ENCODE results near the gene NCR3LG1. TPM values are rescaled to one million over a fixed set of nuclear protein-coding genes. Genes with fewer than 3 reads are reported as not detected.

The NCR3LG1 gene
- polyA plus RNA-seq, 1 of the 3 experiments (the other 2 are of a cell fraction), result 0.67 TPM

DNA sequence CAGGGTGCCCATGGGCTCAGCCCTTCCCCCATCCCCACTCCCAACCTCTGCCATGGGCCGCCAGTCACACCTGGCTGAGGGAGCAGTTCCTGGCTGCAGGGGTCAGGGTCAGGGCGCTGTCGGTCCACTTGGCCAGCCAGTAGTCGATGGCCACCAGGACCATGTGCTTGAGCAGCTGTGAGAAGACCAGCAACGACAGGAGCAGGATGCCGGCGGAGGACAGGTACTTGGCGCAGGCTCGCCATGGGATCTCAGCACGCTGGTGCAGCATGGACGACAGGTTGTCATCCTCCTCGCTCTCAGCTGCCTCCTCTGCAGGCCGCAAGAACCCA is 55.2 kb downstream of the NCR3LG1 start:
- no peak for DNase-seq
- Histone ChIP-seq H2AFZ (ENCODE audit: low read depth) (no peak overlapping the region), H3K9me2 (no peaks in the 10 kb centered on the region), H4K20me1 (ENCODE audit: insufficient read depth) (no peaks in the 10 kb centered on the region), H3K4me3 (ENCODE audit: low read depth in 2 of 2, low read length in 1 of 2) (no peak overlapping the region), H3K36me3 (replicated peaks in 1 of 2; ENCODE audit: control insufficient read depth in 1 of 2, insufficient read depth in 2 of 2, low read length in 1 of 2) (no peaks in the 10 kb centered on the region), H3K27me3 (ENCODE audit: insufficient read depth) (no peaks in the 10 kb centered on the region), H3K9ac (no peak overlapping the region), H3K79me2 (ENCODE audit: insufficient read depth) (no peaks in the 10 kb centered on the region), H3K27ac (ENCODE audit: low read depth in 2 of 2, low read length in 1 of 2) (no peak overlapping the region), H3K9me3 (no peaks in the 10 kb centered on the region), H3F3A (replicated peaks; ENCODE audit: insufficient read depth) (no peaks in the 10 kb centered on the region), H3K4me2 (no peak overlapping the region), H3K4me1 (ENCODE audit: control insufficient read depth in 1 of 2, insufficient read depth in 2 of 2, low read depth in 1 of 2, low read length in 1 of 2) (peaks cover 0 to 16% of the 10 kb centered on the region in 2 experiments; a peak in 1 of 4 replicates)
- no peak for TF ChIP-seq FOXM1 (IDR thresholded peaks at IDR 0.05; ENCODE audit: low read depth)
- no peak for TF ChIP-seq IRF3 (IDR thresholded peaks at IDR 0.05; ENCODE audit: low read depth, low read length)
- TF ChIP-seq, protein P1, sequence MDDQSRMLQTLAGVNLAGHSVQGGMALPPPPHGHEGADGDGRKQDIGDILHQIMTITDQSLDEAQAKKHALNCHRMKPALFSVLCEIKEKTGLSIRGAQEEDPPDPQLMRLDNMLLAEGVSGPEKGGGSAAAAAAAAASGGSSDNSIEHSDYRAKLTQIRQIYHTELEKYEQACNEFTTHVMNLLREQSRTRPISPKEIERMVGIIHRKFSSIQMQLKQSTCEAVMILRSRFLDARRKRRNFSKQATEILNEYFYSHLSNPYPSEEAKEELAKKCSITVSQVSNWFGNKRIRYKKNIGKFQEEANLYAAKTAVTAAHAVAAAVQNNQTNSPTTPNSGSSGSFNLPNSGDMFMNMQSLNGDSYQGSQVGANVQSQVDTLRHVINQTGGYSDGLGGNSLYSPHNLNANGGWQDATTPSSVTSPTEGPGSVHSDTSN (IDR thresholded peaks at IDR 0.05), result no peak
- TF ChIP-seq TEAD4 (IDR thresholded peaks at IDR 0.05; ENCODE audit: borderline replicate concordance, insufficient read depth), result no peak
- TF ChIP-seq FOSL2 (IDR thresholded peaks at IDR 0.05; ENCODE audit: borderline replicate concordance, low read depth), result no peak
- TF ChIP-seq, protein P2, sequence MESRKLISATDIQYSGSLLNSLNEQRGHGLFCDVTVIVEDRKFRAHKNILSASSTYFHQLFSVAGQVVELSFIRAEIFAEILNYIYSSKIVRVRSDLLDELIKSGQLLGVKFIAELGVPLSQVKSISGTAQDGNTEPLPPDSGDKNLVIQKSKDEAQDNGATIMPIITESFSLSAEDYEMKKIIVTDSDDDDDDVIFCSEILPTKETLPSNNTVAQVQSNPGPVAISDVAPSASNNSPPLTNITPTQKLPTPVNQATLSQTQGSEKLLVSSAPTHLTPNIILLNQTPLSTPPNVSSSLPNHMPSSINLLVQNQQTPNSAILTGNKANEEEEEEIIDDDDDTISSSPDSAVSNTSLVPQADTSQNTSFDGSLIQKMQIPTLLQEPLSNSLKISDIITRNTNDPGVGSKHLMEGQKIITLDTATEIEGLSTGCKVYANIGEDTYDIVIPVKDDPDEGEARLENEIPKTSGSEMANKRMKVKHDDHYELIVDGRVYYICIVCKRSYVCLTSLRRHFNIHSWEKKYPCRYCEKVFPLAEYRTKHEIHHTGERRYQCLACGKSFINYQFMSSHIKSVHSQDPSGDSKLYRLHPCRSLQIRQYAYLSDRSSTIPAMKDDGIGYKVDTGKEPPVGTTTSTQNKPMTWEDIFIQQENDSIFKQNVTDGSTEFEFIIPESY (IDR thresholded peaks at IDR 0.05; ENCODE audit: borderline replicate concordance, low read depth), result no peak
- TF ChIP-seq EZH2phosphoT487 (IDR thresholded peaks at IDR 0.05; ENCODE audit: borderline replicate concordance, low read depth), result no peak
- TF ChIP-seq YY1 (IDR thresholded peaks at IDR 0.05; ENCODE audit: low read depth), result no peak
- TF ChIP-seq, protein P3, sequence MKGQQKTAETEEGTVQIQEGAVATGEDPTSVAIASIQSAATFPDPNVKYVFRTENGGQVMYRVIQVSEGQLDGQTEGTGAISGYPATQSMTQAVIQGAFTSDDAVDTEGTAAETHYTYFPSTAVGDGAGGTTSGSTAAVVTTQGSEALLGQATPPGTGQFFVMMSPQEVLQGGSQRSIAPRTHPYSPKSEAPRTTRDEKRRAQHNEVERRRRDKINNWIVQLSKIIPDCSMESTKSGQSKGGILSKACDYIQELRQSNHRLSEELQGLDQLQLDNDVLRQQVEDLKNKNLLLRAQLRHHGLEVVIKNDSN (IDR thresholded peaks at IDR 0.05; ENCODE audit: borderline replicate concordance, low read depth), result no peak
- ChIA-PET CTCF (interaction anchor here (0.6 to 4.2 kb wide), 9 partner anchors 10 to 121 kb away, joined by 3 to 13 read pairs (median 7); partner anchors contain the start of gene KCNJ11), POLR2A (no interaction called here)
- WGBS (ENCODE audit: low lambda C conversion rate), result no CpG with 5 or more reads among the region's 13 CpGs

DNA sequence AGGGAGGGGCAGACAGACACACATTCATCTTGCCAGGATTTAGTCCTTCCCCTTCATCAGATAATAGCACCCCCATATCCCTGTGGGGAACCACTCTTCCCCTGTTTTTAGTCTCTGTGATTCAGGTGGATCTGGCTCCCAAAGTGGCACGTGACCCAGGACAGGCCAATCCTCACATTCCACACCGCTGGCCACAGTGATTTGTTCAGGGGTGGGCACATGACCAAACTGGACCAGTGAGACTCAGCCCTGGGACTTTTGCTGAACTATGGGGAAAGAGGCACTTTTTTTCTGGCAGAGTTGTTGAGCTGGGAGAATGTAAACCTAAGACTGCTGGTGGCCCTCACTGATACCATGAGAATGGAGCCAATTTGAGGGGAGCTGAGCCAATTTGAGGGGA is 56.0 kb downstream of the NCR3LG1 start:
- Histone ChIP-seq H3K9me2 (no peaks in the 10 kb centered on the region), H3K9ac (no peak overlapping the region), H3F3A (replicated peaks; ENCODE audit: insufficient read depth) (no peaks in the 10 kb centered on the region), H2AFZ (ENCODE audit: low read depth) (no peak overlapping the region), H3K9me3 (no peaks in the 10 kb centered on the region), H3K4me2 (no peak overlapping the region), H3K4me1 (ENCODE audit: control insufficient read depth in 1 of 2, insufficient read depth in 2 of 2, low read depth in 1 of 2, low read length in 1 of 2) (peaks cover 0 to 16% of the 10 kb centered on the region in 2 experiments; a peak in 1 of 4 replicates), H4K20me1 (ENCODE audit: insufficient read depth) (no peaks in the 10 kb centered on the region), H3K27ac (ENCODE audit: low read depth in 2 of 2, low read length in 1 of 2) (no peak overlapping the region), H3K27me3 (ENCODE audit: insufficient read depth) (no peaks in the 10 kb centered on the region), H3K79me2 (ENCODE audit: insufficient read depth) (no peaks in the 10 kb centered on the region), H3K4me3 (ENCODE audit: low read depth in 2 of 2, low read length in 1 of 2) (no peak overlapping the region), H3K36me3 (replicated peaks in 1 of 2; ENCODE audit: control insufficient read depth in 1 of 2, insufficient read depth in 2 of 2, low read length in 1 of 2) (no peaks in the 10 kb centered on the region)
- ChIA-PET CTCF (interaction anchor here (1.4 to 4.2 kb wide), 4 partner anchors 19 to 96 kb away, joined by 3 to 13 read pairs (median 8); partner anchors contain the start of gene KCNJ11), POLR2A (no interaction called here)
- 56% methylated on average over 2 of the region's 2 CpGs for WGBS (ENCODE audit: low lambda C conversion rate)
- TF ChIP-seq, protein P3 (IDR thresholded peaks at IDR 0.05; ENCODE audit: borderline replicate concordance, low read depth), result peak; percentile 40; the same call in 1 of the 2 replicates
- TF ChIP-seq RFX5 (IDR thresholded peaks at IDR 0.05; ENCODE audit: low read length), result no peak
- no peak for DNase-seq
